Aorta (tissue), 5 donors: ENCODE results near the gene LILRB1. TPM values are rescaled to one million over a fixed set of nuclear protein-coding genes. Genes with fewer than 3 reads are reported as not detected.
"Not testable (repeated sequence)": the region's sequence is repeated elsewhere in the genome, so short reads cannot be mapped to it uniquely, and the experiment has no call there.

Source experiments
- ATAC-seq: fragments of 200-7000 bp; cut with Tn5 transposase; one replicate; pipeline ENCODE4 v1.9.1; 2022; ENCODE audit warnings: moderate library complexity; ENCODE audit not compliant: low FRiP score
- DNase-seq, 2 donors: peaks; one replicate each; pipeline ENCODE4 v3.0.0-alpha.2; 2020
- H3K27ac ChIP-seq, 2 donors: one replicate each; pipeline ENCODE4 v1.5.1; 2013; ENCODE audit warnings: low read length in 2 of 2, mild to moderate bottlenecking in 2 of 2, moderate library complexity in 2 of 2, control low read depth in 1 of 2, inconsistent platforms in 1 of 2, low read depth in 1 of 2
- H3K27me3 ChIP-seq, 2 donors: one replicate each; pipeline ENCODE4 v1.6.1; 2013; ENCODE audit warnings: control low read depth in 1 of 2, low read length in 1 of 2, mild to moderate bottlenecking in 1 of 2, moderate library complexity in 1 of 2; ENCODE audit not compliant: insufficient read depth in 2 of 2, control insufficient read depth in 1 of 2
- H3K36me3 ChIP-seq, 2 donors: one replicate each; pipeline ENCODE4 v1.6.1; 2013; ENCODE audit warnings: control low read depth in 1 of 2, low read length in 1 of 2, mild to moderate bottlenecking in 1 of 2; ENCODE audit not compliant: insufficient read depth in 2 of 2, control insufficient read depth in 1 of 2
- H3K4me1 ChIP-seq, 2 donors: one replicate each; pipeline ENCODE4 v1.6.1; 2013; ENCODE audit warnings: low read length in 2 of 2, control low read depth in 1 of 2, mild to moderate bottlenecking in 1 of 2, moderate library complexity in 1 of 2; ENCODE audit not compliant: insufficient read depth in 2 of 2, control insufficient read depth in 1 of 2
- H3K4me3 ChIP-seq, 2 donors: one replicate each; pipeline ENCODE4 v1.5.1; 2013; ENCODE audit warnings: low read length in 2 of 2, control low read depth in 1 of 2, mild to moderate bottlenecking in 1 of 2
- H3K9me3 ChIP-seq: one replicate; pipeline ENCODE4 v1.6.1; 2013; ENCODE audit warnings: mild to moderate bottlenecking, low read length; ENCODE audit not compliant: control insufficient read depth
- WGBS, 2 donors: extraction: QIAGEN DNeasy Blood & Tissue Kit; methylation state at CpG; one replicate each; pipeline ENCODE4 v1.1.7; 2013; 5-methylcytosine and 5-hydroxymethylcytosine counted together
- intact Hi-C, 2 donors: fragments of 100-400 bp; cut with DNase I; formaldehyde crosslinking; loops; one replicate each; pipeline versions ENCODE4 v1.14.2 to v1.15.0; 2022
- microRNA-seq, 2 donors: library from miRNA; unstranded; fragments of <30 nt; microRNA quantifications; one replicate each; pipeline ENCODE4 v1.2.0, GENCODE V29; 2020
- polyA plus RNA-seq, 2 donors: library from polyadenylated mRNA; stranded (reverse); fragments of 200-250 nt; gene quantifications; one replicate each; pipeline ENCODE4 v1.2.3, GENCODE V29; 2013
- total RNA-seq, 2 donors: library from RNA; stranded (reverse); fragmentation: NEBNext Ultra II Directional; extraction: Animal tissue kit (Norgen Biotek cat#: 25700); gene quantifications; one replicate each; pipeline ENCODE4 v1.2.1, GENCODE V29; 2021
- donor health status: healthy with polysubstance abuse.
- donor health status: Bipolar disorder and iron deficiency.
- donor health status: DM: no; HTN: no; CAD: no.
- donor health status: DM: no; HTN: no; CAD: no.
- donor health status: DM: yes; HTN: yes; CAD: no.

Gene LILRB1
- total and polyA plus RNA-seq, 4 donors: 0.61 to 21.3 (median 7.0) TPM

DNA sequence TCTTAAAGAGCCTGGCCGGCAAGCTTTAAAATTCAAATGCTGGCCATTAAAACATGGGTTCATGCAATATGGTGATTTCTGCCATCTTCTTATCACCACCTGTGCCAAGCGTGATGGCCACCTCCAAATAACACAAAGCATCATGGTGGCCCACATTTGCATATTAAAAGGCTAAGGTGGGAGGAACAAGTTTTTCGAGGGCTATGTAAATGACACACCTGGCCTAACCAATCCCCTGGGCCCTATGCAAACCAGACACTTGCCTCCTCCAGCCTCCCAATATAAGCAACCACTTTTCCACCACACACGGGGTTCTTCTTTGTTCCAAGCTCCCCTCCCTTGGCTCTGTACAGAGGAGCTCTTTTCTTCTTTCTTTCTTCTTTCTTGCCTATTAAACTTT lies 46.9 kb downstream of the LILRB1 start:
- Histone ChIP-seq H3K4me3 (no peak overlapping the region), H3K36me3 (no peaks in the 10 kb centered on the region), H3K27me3 (no peaks in the 10 kb centered on the region), H3K4me1 (no peaks in the 10 kb centered on the region), H3K9me3 (no peaks in the 10 kb centered on the region), H3K27ac (no peak overlapping the region)
- intact Hi-C loops: no loop called here
- WGBS, 2 donors: 49 to 62% methylated on average over 4 of the region's 4 CpGs
- ATAC-seq: no peak
- DNase-seq: no peak

DNA sequence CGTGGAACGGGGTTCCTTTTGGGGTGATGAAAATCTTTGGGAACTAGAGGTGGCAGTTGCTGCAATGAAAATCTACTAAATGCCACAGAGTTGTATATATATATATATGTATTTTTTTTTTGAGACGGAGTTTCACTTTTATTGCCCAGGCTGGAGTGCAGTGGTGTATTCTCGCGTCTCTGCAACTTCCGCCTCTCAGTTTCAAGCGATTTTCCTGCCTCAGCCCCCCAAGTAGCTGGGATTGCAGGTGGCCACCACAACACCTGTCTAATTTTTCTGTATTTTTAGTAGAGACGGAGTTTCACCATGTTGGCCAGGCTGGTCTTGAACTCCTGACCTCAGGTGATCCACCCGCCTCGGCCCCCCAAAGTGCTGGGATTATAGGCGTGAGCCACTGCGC lies 51.3 kb downstream of the LILRB1 start:
- WGBS, 2 donors: 78 to 83% methylated on average over 12 of the region's 12 CpGs
- H3K9me3 ChIP-seq, ATAC-seq, H3K27ac ChIP-seq, H3K27me3 ChIP-seq, H3K4me3 ChIP-seq, intact Hi-C loops, H3K36me3 ChIP-seq, DNase-seq, H3K4me1 ChIP-seq: not testable (repeated sequence)

DNA sequence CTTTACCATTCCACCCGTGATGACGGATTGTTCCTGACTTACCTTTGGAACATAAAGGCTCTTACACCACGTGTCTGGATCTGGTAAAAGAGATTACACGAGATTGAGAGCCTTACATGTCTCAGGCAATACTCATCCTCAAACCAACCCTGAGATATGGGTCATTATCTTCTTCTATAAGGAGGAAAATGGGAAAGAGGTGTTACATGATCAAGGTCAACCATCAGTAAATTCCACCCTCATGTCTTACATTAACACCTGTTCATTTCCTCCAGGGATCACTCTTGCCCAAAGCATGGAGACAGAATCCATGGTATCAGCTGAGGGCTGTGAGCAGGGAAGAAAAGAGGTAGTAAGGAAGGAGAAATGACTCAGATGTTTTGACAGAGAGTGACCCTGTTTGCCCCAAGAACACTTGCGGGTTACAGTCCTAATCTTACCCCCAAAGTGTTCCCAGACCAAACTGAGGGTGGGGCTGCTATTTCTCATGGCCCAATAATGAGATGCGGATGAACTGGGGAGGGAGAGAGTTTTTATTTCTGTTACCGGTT lies 52.1 kb downstream of the LILRB1 start:
- Histone ChIP-seq H3K27me3 (no peaks in the 10 kb centered on the region), H3K27ac (no peak overlapping the region), H3K36me3 (no peaks in the 10 kb centered on the region), H3K4me1 (no peaks in the 10 kb centered on the region), H3K9me3 (no peaks in the 10 kb centered on the region), H3K4me3 (no peak overlapping the region)
- intact Hi-C loops: no loop called here
- DNase-seq: no peak
- ATAC-seq: no peak
- WGBS, 2 donors: 57 to 64% methylated on average over 7 of the region's 7 CpGs

DNA sequence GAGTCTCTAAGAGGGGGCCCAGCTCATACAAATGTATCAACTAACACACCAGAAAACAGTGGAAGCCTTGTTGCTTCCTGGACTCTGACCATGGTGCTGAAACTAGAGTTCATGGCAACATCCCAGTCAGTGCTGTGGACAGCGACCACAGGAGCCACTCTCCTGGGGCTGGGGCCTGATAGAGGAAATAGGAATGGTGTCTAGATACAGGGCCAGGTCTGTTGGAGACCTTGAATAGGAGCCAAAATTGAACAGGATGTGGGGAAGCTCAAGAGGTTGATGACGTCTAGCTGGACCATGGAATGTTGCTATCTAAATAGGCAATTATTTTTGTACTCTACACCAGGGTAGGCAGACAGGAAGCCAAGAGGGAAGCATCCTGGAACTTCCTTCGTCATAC lies 54.2 kb downstream of the LILRB1 start:
- no peaks in the 10 kb centered on the region for H3K9me3 ChIP-seq
- H3K27ac ChIP-seq: no peak overlapping the region
- H3K4me1 ChIP-seq: no peaks in the 10 kb centered on the region
- no peak overlapping the region for H3K4me3 ChIP-seq
- DNase-seq (no peak), ATAC-seq (no peak)
- intact Hi-C loops: no loop called here
- WGBS, 2 donors: 27 to 28% methylated on average over 3 of the region's 3 CpGs
- no peaks in the 10 kb centered on the region for H3K36me3 ChIP-seq
- H3K27me3 ChIP-seq: no peaks in the 10 kb centered on the region

Small RNA genes within 50 kb of the gene (microRNA-seq; reads per million reads assigned to microRNA genes)
- gene MIR8061: 0 reads per million in 2 donors

Other genes with a start within 250 kb of the LILRB1 start
- 1 to 10 TPM in 1 of 2 donors, under 1 TPM in 1; 0.94 to 2.2 TPM for gene TTYH1, start 215.0 kb upstream of the LILRB1 start, total RNA-seq
- gene TTYH1, start 215.0 kb upstream of the LILRB1 start, polyA plus RNA-seq: under 1 TPM in 1 of 2 donors, not detected in 1; 0.03 TPM
- gene LENG8, start 181.3 kb upstream of the LILRB1 start, total RNA-seq: 100 to 1,000 TPM; 166 to 274 TPM
- 100 to 1,000 TPM in 1 of 2 donors, 10 to 100 TPM in 1; 39.4 to 336 TPM for gene LENG8, start 181.3 kb upstream of the LILRB1 start, polyA plus RNA-seq
- 1 to 10 TPM; 5.4 to 7.4 TPM for gene LENG9, start 166.7 kb upstream of the LILRB1 start, total RNA-seq
- 1 to 10 TPM; 2.1 to 6.5 TPM for gene LENG9, start 166.7 kb upstream of the LILRB1 start, polyA plus RNA-seq
- gene CDC42EP5, start 157.2 kb upstream of the LILRB1 start, total RNA-seq: 10 to 100 TPM; 45.0 to 52.8 TPM
- gene CDC42EP5, start 157.2 kb upstream of the LILRB1 start, polyA plus RNA-seq: 10 to 100 TPM; 40.4 to 55.2 TPM
- 1 to 10 TPM in 1 of 2 donors, under 1 TPM in 1; 0.52 to 2.4 TPM for gene LAIR2, start 127.7 kb upstream of the LILRB1 start, total RNA-seq
- not detected for gene LAIR2, start 127.7 kb upstream of the LILRB1 start, polyA plus RNA-seq
- 1 to 10 TPM; 3.5 to 3.7 TPM for gene LILRA2, start 56.7 kb upstream of the LILRB1 start, total RNA-seq
- gene LILRA2, start 56.7 kb upstream of the LILRB1 start, polyA plus RNA-seq: 10 to 100 TPM in 1 of 2 donors, 1 to 10 TPM in 1; 2.3 to 10.1 TPM
- gene LILRA1, start 36.9 kb upstream of the LILRB1 start, total RNA-seq: 1 to 10 TPM; 1.4 to 2.0 TPM
- gene LILRA1, start 36.9 kb upstream of the LILRB1 start, polyA plus RNA-seq: under 1 TPM; 0.08 to 0.88 TPM
- 10 to 100 TPM; 10.1 to 15.1 TPM for gene LILRB4, start 32.5 kb downstream of the LILRB1 start, total RNA-seq
- gene LILRB4, start 32.5 kb downstream of the LILRB1 start, polyA plus RNA-seq: 10 to 100 TPM in 1 of 2 donors, under 1 TPM in 1; 1.00 to 11.4 TPM
- gene KIR3DL3, start 94.0 kb downstream of the LILRB1 start, total RNA-seq: not detected
- not detected for gene KIR3DL3, start 94.0 kb downstream of the LILRB1 start, polyA plus RNA-seq
- not detected for gene KIR2DL3, start 108.0 kb downstream of the LILRB1 start, total RNA-seq
- gene KIR2DL3, start 108.0 kb downstream of the LILRB1 start, polyA plus RNA-seq: not detected
- gene KIR2DL1, start 139.3 kb downstream of the LILRB1 start, total RNA-seq: not detected
- not detected for gene KIR2DL1, start 139.3 kb downstream of the LILRB1 start, polyA plus RNA-seq
- gene KIR2DL4, start 173.1 kb downstream of the LILRB1 start, total RNA-seq: not detected
- under 1 TPM in 1 of 2 donors, not detected in 1; 0.72 TPM for gene KIR2DL4, start 173.1 kb downstream of the LILRB1 start, polyA plus RNA-seq
- gene KIR3DL1, start 186.0 kb downstream of the LILRB1 start, total RNA-seq: not detected
- gene KIR3DL1, start 186.0 kb downstream of the LILRB1 start, polyA plus RNA-seq: not detected
- not detected for gene KIR2DS4, start 202.2 kb downstream of the LILRB1 start, total RNA-seq
- not detected for gene KIR2DS4, start 202.2 kb downstream of the LILRB1 start, polyA plus RNA-seq
- gene KIR3DL2, start 220.0 kb downstream of the LILRB1 start, total RNA-seq: not detected
- gene KIR3DL2, start 220.0 kb downstream of the LILRB1 start, polyA plus RNA-seq: under 1 TPM in 1 of 2 donors, not detected in 1; 0.20 TPM
- gene FCAR, start 243.8 kb downstream of the LILRB1 start, total RNA-seq: 1 to 10 TPM; 2.0 to 5.2 TPM
- not detected for gene FCAR, start 243.8 kb downstream of the LILRB1 start, polyA plus RNA-seq